ENCODE measurements around the gene IRS2.

DNA sequence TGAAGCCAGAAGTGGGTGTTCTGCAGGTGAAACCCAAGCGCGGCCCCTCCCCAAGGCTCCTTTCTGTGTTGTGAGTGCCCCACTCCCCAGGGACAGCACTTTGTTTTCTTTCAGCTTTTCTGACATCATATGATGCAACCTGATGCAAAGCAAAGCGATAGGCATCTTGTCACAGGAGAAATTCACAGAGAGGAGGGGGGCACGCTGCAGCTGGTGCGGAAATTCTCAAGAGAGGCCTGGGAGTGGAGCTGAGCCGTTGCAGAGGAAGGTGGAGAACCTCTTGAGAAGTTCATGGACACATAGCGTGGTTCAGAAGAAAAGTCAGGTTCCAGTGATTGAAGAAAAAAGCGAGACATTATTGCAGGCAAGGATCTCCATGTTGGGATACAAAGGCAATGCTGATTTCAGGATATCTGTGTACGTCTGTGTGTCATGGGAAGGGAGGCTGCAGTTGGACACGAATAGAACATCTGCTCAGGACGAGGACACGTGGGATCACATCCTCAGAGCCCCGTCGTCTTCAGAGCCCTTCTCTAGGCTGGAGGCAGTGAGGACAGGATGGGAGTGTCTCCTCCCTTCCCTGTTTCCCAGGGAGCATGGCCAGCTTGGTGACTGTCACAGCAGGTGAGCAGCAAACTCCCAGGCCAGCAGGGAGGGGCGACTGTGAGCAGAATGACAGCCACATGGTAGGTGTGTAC is 79.2 kb downstream of the IRS2 start:
- no peak for TF ChIP-seq EZH2 (IDR thresholded peaks at IDR 0.05)
- TF ChIP-seq POLR2AphosphoS5 (IDR thresholded peaks at IDR 0.05; ENCODE audit: borderline replicate concordance, low read depth, low read length), result no peak
- no peak for TF ChIP-seq FOXP2 (optimal IDR thresholded peaks at IDR 0.05; ENCODE audit: control extremely low read depth, extremely low read length, insufficient read depth)
